Osteoblast (primary cell): ENCODE results near the gene MAZ. TPM values are rescaled to one million over a fixed set of nuclear protein-coding genes. Genes with fewer than 3 reads are reported as not detected.

Experiments used
- DNase-seq: peaks from one replicate; pipeline ENCODE4 v3.0.0; 2011; ENCODE audit warnings: low spot score, mixed read lengths; ENCODE audit not compliant: insufficient read length; ENCODE audit errors: missing footprints
- H2AFZ ChIP-seq: 2 replicates; pipeline ENCODE4 v1.6.0; 2011; ENCODE audit warnings: mild to moderate bottlenecking, low read length
- H3K27ac ChIP-seq: 2 replicates; pipeline ENCODE4 v1.5.1; 2011; ENCODE audit warnings: mild to moderate bottlenecking, low read depth, low read length, moderate library complexity
- H3K27me3 ChIP-seq: 2 replicates; pipeline ENCODE4 v1.6.0; 2012; ENCODE audit warnings: mild to moderate bottlenecking, control low read depth, inconsistent platforms, low read length, moderate library complexity; ENCODE audit not compliant: insufficient read depth
- H3K36me3 ChIP-seq: 2 replicates; pipeline ENCODE4 v1.5.1; 2011; ENCODE audit warnings: mild to moderate bottlenecking, low read length, control low read depth, moderate library complexity; ENCODE audit not compliant: insufficient read depth
- H3K4me1 ChIP-seq: 2 replicates; pipeline ENCODE4 v1.5.1; 2011; ENCODE audit warnings: mild to moderate bottlenecking, low read length, control low read depth, moderate library complexity; ENCODE audit not compliant: insufficient read depth
- H3K4me2 ChIP-seq: 2 replicates; pipeline ENCODE4 v1.6.0; 2011; ENCODE audit warnings: mild to moderate bottlenecking, low read length; ENCODE audit not compliant: insufficient read depth
- H3K4me3 ChIP-seq: fragments of 200-600 bp; sonication (generic); 3 replicates; pipeline ENCODE4 v1.5.1; 2012; ENCODE audit warnings: mild to moderate bottlenecking, low read length, inconsistent platforms; ENCODE audit not compliant: insufficient read depth
- H3K79me2 ChIP-seq: 2 replicates; pipeline ENCODE4 v1.6.0; 2012; ENCODE audit warnings: mild to moderate bottlenecking, low read length, control low read depth, inconsistent platforms; ENCODE audit not compliant: insufficient read depth
- H3K9me3 ChIP-seq: 2 replicates; pipeline ENCODE4 v1.5.1; 2011; ENCODE audit warnings: low read depth, low read length, control low read depth
- H4K20me1 ChIP-seq: 2 replicates; pipeline ENCODE4 v1.6.0; 2012; ENCODE audit warnings: mild to moderate bottlenecking, low read length, control low read depth; ENCODE audit not compliant: insufficient read depth
- CTCF ChIP-seq: IDR thresholded peaks from 2 replicates; pipeline ENCODE4 v1.5.1; 2011; ENCODE audit warnings: mild to moderate bottlenecking, low read depth, low read length, moderate library complexity; ENCODE audit errors: extremely low read depth
- total RNA-seq: library from RNA; depleted of rRNA; stranded (reverse); fragments of >200 nt; gene quantifications from 2 replicates; pipeline ENCODE4 v1.2.3, GENCODE V29; 2012

MAZ gene
- total RNA-seq, 1 donor = 267 TPM

- H3K36me3 ChIP-seq = peaks cover 16% of the 10 kb centered on the region
- no peaks in the 10 kb centered on the region for H3K27me3 ChIP-seq
- peak; percentile 94 for DNase-seq
- peaks cover 71% of the 10 kb centered on the region for H3K4me1 ChIP-seq
- H3K9me3 ChIP-seq = no peaks in the 10 kb centered on the region
- peaks cover 26% of the 10 kb centered on the region for H4K20me1 ChIP-seq
- peaks cover 86% of the 10 kb centered on the region for H3K79me2 ChIP-seq
- peak overlapping the region; percentile 90 for H3K4me3 ChIP-seq
- peak overlapping the region; percentile 99 for H3K4me2 ChIP-seq
- TF ChIP-seq CTCF = no peak
- peak overlapping the region; percentile 88 for H3K27ac ChIP-seq
- peak overlapping the region; percentile 44 for H2AFZ ChIP-seq
Observed at GRCh38 chr16:29821643-29822115, 15.3 kb downstream of the MAZ start.

- Histone ChIP-seq H3K79me2 (peaks cover 92% of the 10 kb centered on the region), H3K9me3 (no peaks in the 10 kb centered on the region), H3K36me3 (peaks cover 2% of the 10 kb centered on the region), H3K4me2 (peak overlapping the region; percentile 76), H3K27me3 (no peaks in the 10 kb centered on the region), H2AFZ (no peak overlapping the region), H3K4me3 (peak overlapping the region; percentile 42), H4K20me1 (peaks cover 48% of the 10 kb centered on the region), H3K4me1 (peaks cover 71% of the 10 kb centered on the region), H3K27ac (peak overlapping the region; percentile 59)
- TF ChIP-seq CTCF = no peak
- peak; percentile 92 for DNase-seq
Observed at GRCh38 chr16:29824589-29825144, 18.3 kb downstream of the MAZ start.

DNA sequence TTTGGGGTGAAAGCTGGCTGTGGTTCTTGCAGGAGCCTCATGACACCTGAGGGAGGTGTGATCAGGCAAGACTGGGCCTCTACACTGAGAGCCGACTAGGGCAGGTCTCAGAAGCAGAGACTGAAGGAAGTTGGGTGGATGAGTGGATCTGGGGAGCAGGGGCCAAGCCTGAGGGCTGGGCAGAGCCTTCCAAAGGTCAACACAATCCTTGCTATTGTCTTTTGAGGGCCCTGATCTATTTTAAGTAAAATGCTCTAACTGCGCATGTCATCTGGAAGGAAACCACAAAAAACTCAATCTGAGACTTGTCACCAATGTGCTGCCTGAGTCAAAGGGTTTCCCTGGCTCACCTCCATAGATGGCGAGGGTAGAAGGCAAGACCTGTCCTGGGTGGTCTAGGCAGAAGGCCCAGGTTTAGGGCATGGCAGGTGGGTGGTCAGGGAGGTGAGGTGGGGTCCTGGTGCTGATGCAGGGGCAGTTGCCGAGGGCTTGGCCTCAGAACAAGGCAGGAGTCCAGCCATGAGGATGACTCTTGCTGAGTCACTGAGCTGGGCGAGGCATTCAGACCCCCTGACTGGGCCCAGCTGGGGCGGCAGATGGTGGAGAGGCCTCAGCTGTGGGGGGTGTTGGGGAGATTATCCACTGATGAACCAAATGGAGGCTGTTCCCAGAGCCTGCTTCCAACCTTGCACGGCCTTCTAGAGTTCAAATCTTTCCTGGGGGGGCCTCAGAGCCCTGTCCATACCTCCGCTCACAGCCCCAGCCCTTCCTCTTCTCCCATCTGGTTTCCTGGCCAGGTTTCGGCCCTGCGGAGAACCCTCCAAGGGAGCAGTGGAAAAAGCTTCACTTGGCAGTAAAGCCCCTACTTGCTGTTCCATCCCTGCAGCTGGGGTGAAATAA, 19.1 kb downstream of the MAZ start:
- Histone ChIP-seq H3K9me3 (no peaks in the 10 kb centered on the region), H2AFZ (no peak overlapping the region), H3K36me3 (peaks cover 9% of the 10 kb centered on the region), H3K79me2 (peaks cover 93% of the 10 kb centered on the region), H3K4me2 (peak overlapping the region; percentile 76), H3K4me1 (peaks cover 65% of the 10 kb centered on the region), H3K27ac (peak overlapping the region; percentile 59), H4K20me1 (peaks cover 55% of the 10 kb centered on the region), H3K4me3 (peak overlapping the region; percentile 46), H3K27me3 (no peaks in the 10 kb centered on the region)
- peak; percentile 94 for DNase-seq
- no peak for TF ChIP-seq CTCF

DNA sequence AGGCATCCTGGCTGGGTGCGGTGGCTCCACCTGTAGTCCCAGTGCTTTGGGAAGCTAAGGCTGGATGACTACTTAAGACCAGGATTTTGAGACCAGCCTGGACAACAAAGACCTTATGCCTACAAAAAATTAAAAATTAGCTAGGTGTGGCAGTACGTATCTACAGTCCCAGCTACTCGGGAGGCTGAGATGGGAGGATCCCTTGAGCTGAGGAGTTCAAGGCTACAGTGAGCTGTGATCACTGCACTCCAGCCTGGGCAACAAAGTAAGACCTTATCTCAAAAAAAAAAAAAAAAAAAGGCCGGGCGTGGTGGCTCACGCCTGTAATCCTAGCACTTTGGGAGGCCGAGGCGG, 20.0 kb downstream of the MAZ start:
- H3K4me3 ChIP-seq = no peak overlapping the region
- no peaks in the 10 kb centered on the region for H3K9me3 ChIP-seq
- no peak for DNase-seq
- no peak overlapping the region for H2AFZ ChIP-seq
- peak overlapping the region; percentile 76 for H3K4me2 ChIP-seq
- peaks cover 59% of the 10 kb centered on the region for H3K4me1 ChIP-seq
- H3K27me3 ChIP-seq = no peaks in the 10 kb centered on the region
- H3K79me2 ChIP-seq = peaks cover 91% of the 10 kb centered on the region
- H3K27ac ChIP-seq = peak overlapping the region; percentile 59
- H4K20me1 ChIP-seq = peaks cover 55% of the 10 kb centered on the region
- no peak for TF ChIP-seq CTCF
- peaks cover 17% of the 10 kb centered on the region for H3K36me3 ChIP-seq
